KOPT-K1 (cell line): ENCODE measurements around the gene OXNAD1.

Experiments used
- H3K27ac ChIP-seq: fragments of 200-600 bp; sonication (generic); 2 replicates; pipeline ENCODE4 v1.5.1; 2016; ENCODE audit warnings: antibody characterized with exemption, mild to moderate bottlenecking, low read depth, low read length; ENCODE audit not compliant: poor library complexity, severe bottlenecking
- H3K36me3 ChIP-seq: fragments of 200-600 bp; sonication (generic); 2 replicates; pipeline ENCODE4 v1.5.1; 2017; ENCODE audit warnings: antibody characterized with exemption, mild to moderate bottlenecking, low read length, moderate library complexity; ENCODE audit not compliant: insufficient read depth
- H3K9me3 ChIP-seq: fragments of 200-600 bp; sonication (generic); 2 replicates; pipeline ENCODE4 v1.5.1; 2017; ENCODE audit warnings: antibody characterized with exemption, low read length, mild to moderate bottlenecking; ENCODE audit not compliant: insufficient read depth, poor library complexity, severe bottlenecking

OXNAD1 gene

GRCh38 chr3:16317561-16317945 lies 52.5 kb downstream of the OXNAD1 start:
- no peaks in the 10 kb centered on the region for H3K9me3 ChIP-seq
- peak overlapping the region; percentile 63 for H3K27ac ChIP-seq

GRCh38 chr3:16318176-16318575 lies 53.2 kb downstream of the OXNAD1 start:
- H3K36me3 ChIP-seq: peaks cover 91% of the 10 kb centered on the region
- no peaks in the 10 kb centered on the region for H3K9me3 ChIP-seq
- H3K27ac ChIP-seq: peak overlapping the region; percentile 63

More at GRCh38 chr3:16317561-16317945, 52.5 kb downstream of the OXNAD1 start:
- peaks cover 89% of the 10 kb centered on the region for H3K36me3 ChIP-seq

GRCh38 chr3:16319307-16319706 lies 54.3 kb downstream of the OXNAD1 start:
- Histone ChIP-seq H3K9me3 (no peaks in the 10 kb centered on the region), H3K36me3 (peaks cover 89% of the 10 kb centered on the region), H3K27ac (peak overlapping the region; percentile 63)

- peaks cover 86% of the 10 kb centered on the region for H3K36me3 ChIP-seq
- peak overlapping the region; percentile 63 for H3K27ac ChIP-seq
- no peaks in the 10 kb centered on the region for H3K9me3 ChIP-seq
These were observed 54.7 kb downstream of the OXNAD1 start for GRCh38 chr3:16319723-16320122.

GRCh38 chr3:16320711-16321110 lies 55.7 kb downstream of the OXNAD1 start:
- peak overlapping the region; percentile 63 for H3K27ac ChIP-seq
- no peaks in the 10 kb centered on the region for H3K9me3 ChIP-seq
- H3K36me3 ChIP-seq: peaks cover 91% of the 10 kb centered on the region

- Histone ChIP-seq H3K27ac (no peak overlapping the region), H3K9me3 (no peaks in the 10 kb centered on the region), H3K36me3 (peaks cover 91% of the 10 kb centered on the region)
These were observed 57.2 kb downstream of the OXNAD1 start for GRCh38 chr3:16322189-16322588.

- Histone ChIP-seq H3K9me3 (no peaks in the 10 kb centered on the region), H3K36me3 (peaks cover 78% of the 10 kb centered on the region), H3K27ac (no peak overlapping the region)
These were observed 58.7 kb downstream of the OXNAD1 start for GRCh38 chr3:16323737-16324136.

- H3K27ac ChIP-seq: no peak overlapping the region
- peaks cover 1% of the 10 kb centered on the region for H3K9me3 ChIP-seq
- H3K36me3 ChIP-seq: peaks cover 66% of the 10 kb centered on the region
These were observed 60.8 kb downstream of the OXNAD1 start for GRCh38 chr3:16325850-16326249.

- Histone ChIP-seq H3K27ac (no peak overlapping the region), H3K36me3 (peaks cover 63% of the 10 kb centered on the region), H3K9me3 (peaks cover 11% of the 10 kb centered on the region)
These were observed 61.8 kb downstream of the OXNAD1 start for GRCh38 chr3:16326724-16327349.

GRCh38 chr3:16328124-16328523 lies 63.1 kb downstream of the OXNAD1 start:
- Histone ChIP-seq H3K9me3 (peaks cover 21% of the 10 kb centered on the region), H3K36me3 (peaks cover 60% of the 10 kb centered on the region), H3K27ac (no peak overlapping the region)

GRCh38 chr3:16329036-16329825 lies 64.2 kb downstream of the OXNAD1 start:
- H3K9me3 ChIP-seq: peaks cover 21% of the 10 kb centered on the region
- H3K36me3 ChIP-seq: peaks cover 53% of the 10 kb centered on the region
- H3K27ac ChIP-seq: no peak overlapping the region

- H3K9me3 ChIP-seq: peaks cover 21% of the 10 kb centered on the region
- H3K27ac ChIP-seq: no peak overlapping the region
- peaks cover 57% of the 10 kb centered on the region for H3K36me3 ChIP-seq
These were observed 64.8 kb downstream of the OXNAD1 start for GRCh38 chr3:16329826-16330129.

GRCh38 chr3:16330351-16330750 lies 65.3 kb downstream of the OXNAD1 start:
- H3K36me3 ChIP-seq: peaks cover 57% of the 10 kb centered on the region

GRCh38 chr3:16331319-16331883 lies 66.4 kb downstream of the OXNAD1 start:
- Histone ChIP-seq H3K9me3 (peaks cover 21% of the 10 kb centered on the region), H3K27ac (no peak overlapping the region), H3K36me3 (peaks cover 50% of the 10 kb centered on the region)

More at GRCh38 chr3:16330351-16330750, 65.3 kb downstream of the OXNAD1 start:
- Histone ChIP-seq H3K9me3 (peaks cover 21% of the 10 kb centered on the region), H3K27ac (no peak overlapping the region)

- Histone ChIP-seq H3K27ac (no peak overlapping the region), H3K36me3 (peaks cover 42% of the 10 kb centered on the region), H3K9me3 (peaks cover 21% of the 10 kb centered on the region)
These were observed 68.0 kb downstream of the OXNAD1 start for GRCh38 chr3:16332904-16333426.
